GM18526 (cell line): ENCODE measurements around the gene EARS2.

Source experiments
- POLR2A ChIP-seq: IDR thresholded peaks from 3 replicates; pipeline ENCODE4 v1.6.1; 2011; ENCODE audit not compliant: insufficient read length; ENCODE audit errors: extremely low read depth

Gene EARS2

GRCh38 chr16:23539984-23540816 is 16.9 kb downstream of the EARS2 start:
- no peak for TF ChIP-seq POLR2A

GRCh38 chr16:23538919-23539278 is 18.3 kb downstream of the EARS2 start:
- no peak for TF ChIP-seq POLR2A

- TF ChIP-seq POLR2A: no peak
Measured at GRCh38 chr16:23537390-23537789, 19.8 kb downstream of the EARS2 start.

GRCh38 chr16:23535901-23536300 is 21.2 kb downstream of the EARS2 start:
- TF ChIP-seq POLR2A: no peak

GRCh38 chr16:23534868-23535860 is 22.0 kb downstream of the EARS2 start:
- no peak for TF ChIP-seq POLR2A

- TF ChIP-seq POLR2A: no peak
Measured at GRCh38 chr16:23532448-23532847, 24.7 kb downstream of the EARS2 start.

GRCh38 chr16:23530062-23530461 is 27.1 kb downstream of the EARS2 start:
- TF ChIP-seq POLR2A: no peak

- TF ChIP-seq POLR2A: no peak
Measured at GRCh38 chr16:23528644-23529310, 28.4 kb downstream of the EARS2 start.

GRCh38 chr16:23527961-23528643 is 29.0 kb downstream of the EARS2 start:
- TF ChIP-seq POLR2A: no peak

- no peak for TF ChIP-seq POLR2A
Measured at GRCh38 chr16:23524886-23525285, 32.3 kb downstream of the EARS2 start.

GRCh38 chr16:23523876-23524385 is 33.2 kb downstream of the EARS2 start:
- TF ChIP-seq POLR2A: no peak

GRCh38 chr16:23523321-23523720 is 33.8 kb downstream of the EARS2 start:
- TF ChIP-seq POLR2A: no peak

GRCh38 chr16:23521965-23522364 is 35.2 kb downstream of the EARS2 start:
- no peak for TF ChIP-seq POLR2A

- TF ChIP-seq POLR2A: no peak
Measured at GRCh38 chr16:23521037-23521743, 36.0 kb downstream of the EARS2 start.
